Memory B cell (primary cell): ENCODE measurements around the gene TMEM127.
A peak's percentile ranks its signal among the peaks of the same experiment; 100 is the strongest.

ENCODE experiments used
- ATAC-seq: fragments of 150-1000 bp; cut with Tn5 transposase; 2 replicates; pipeline ENCODE4 v1.10.0; 2021; ENCODE audit warnings: low read depth, mild to moderate bottlenecking, moderate library complexity
- DNase-seq, 2 donors: peaks; one replicate each; pipeline ENCODE4 v3.0.0; 2022; ENCODE audit warnings: low spot score in 2 of 2
- H3K27ac Mint-ChIP-seq: one replicate; pipeline ENCODE4 v1.8.0; 2022; ENCODE audit warnings: mild to moderate bottlenecking, moderate library complexity, mixed read lengths
- H3K27me3 Mint-ChIP-seq: one replicate; pipeline ENCODE4 v1.8.0; 2022; ENCODE audit warnings: mixed read lengths
- H3K36me3 Mint-ChIP-seq: one replicate; pipeline ENCODE4 v1.8.0; 2022; ENCODE audit warnings: mild to moderate bottlenecking, mixed read lengths
- H3K4me1 Mint-ChIP-seq: one replicate; pipeline ENCODE4 v1.8.0; 2022; ENCODE audit warnings: mixed read lengths
- H3K4me3 Mint-ChIP-seq: one replicate; pipeline ENCODE4 v1.8.0; 2022; ENCODE audit warnings: mild to moderate bottlenecking, moderate library complexity, mixed read lengths
- H3K9me3 Mint-ChIP-seq: one replicate; pipeline ENCODE4 v1.8.0; 2022; ENCODE audit warnings: mixed read lengths

Gene TMEM127

GRCh38 chr2:96213379-96213778 lies 52.4 kb downstream of the TMEM127 start:
- DNase-seq (no peak), ATAC-seq (no peak)
- Mint-ChIP-seq H3K36me3 (peaks cover 2% of the 10 kb centered on the region), H3K4me1 (peaks cover 16% of the 10 kb centered on the region), H3K9me3 (no peaks in the 10 kb centered on the region), H3K27me3 (no peaks in the 10 kb centered on the region), H3K4me3 (no peak overlapping the region), H3K27ac (no peak overlapping the region)

DNA sequence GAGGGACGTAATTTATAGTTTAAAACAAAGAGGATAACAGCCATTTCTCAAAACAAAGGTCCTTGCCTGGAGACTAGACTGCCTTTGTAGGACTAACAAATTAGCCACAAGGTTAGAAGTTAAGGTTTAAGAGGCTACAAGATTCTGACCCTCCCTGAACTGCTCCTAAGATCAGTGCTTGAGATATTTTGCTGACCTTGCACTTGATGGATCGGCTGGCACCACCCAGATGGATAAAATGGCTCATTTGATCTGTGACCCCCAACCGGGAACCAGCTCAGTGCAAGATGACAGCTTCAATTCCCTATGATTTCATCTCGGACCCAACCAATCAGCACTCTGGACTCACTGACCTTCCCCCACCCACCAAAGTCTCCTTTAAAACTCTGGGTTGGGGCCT lies 53.5 kb downstream of the TMEM127 start:
- peaks cover 19% of the 10 kb centered on the region for H3K4me1 Mint-ChIP-seq
- no peaks in the 10 kb centered on the region for H3K27me3 Mint-ChIP-seq
- H3K4me3 Mint-ChIP-seq = no peak overlapping the region

GRCh38 chr2:96209729-96210085 lies 56.1 kb downstream of the TMEM127 start:
- Mint-ChIP-seq H3K27me3 (no peaks in the 10 kb centered on the region), H3K4me3 (peak overlapping the region; percentile 93), H3K36me3 (peaks cover 8% of the 10 kb centered on the region), H3K9me3 (no peaks in the 10 kb centered on the region), H3K27ac (no peak overlapping the region), H3K4me1 (peaks cover 29% of the 10 kb centered on the region)
- ATAC-seq (no peak), DNase-seq (no peak)

More for the DNA sequence above, 53.5 kb downstream of the TMEM127 start:
- ATAC-seq = no peak
- DNase-seq = no peak
- H3K36me3 Mint-ChIP-seq = peaks cover 4% of the 10 kb centered on the region
- no peaks in the 10 kb centered on the region for H3K9me3 Mint-ChIP-seq
- H3K27ac Mint-ChIP-seq = no peak overlapping the region

- H3K27me3 Mint-ChIP-seq = no peaks in the 10 kb centered on the region
- ATAC-seq = no peak
Measured at GRCh38 chr2:96209011-96209728, 56.6 kb downstream of the TMEM127 start.

DNA sequence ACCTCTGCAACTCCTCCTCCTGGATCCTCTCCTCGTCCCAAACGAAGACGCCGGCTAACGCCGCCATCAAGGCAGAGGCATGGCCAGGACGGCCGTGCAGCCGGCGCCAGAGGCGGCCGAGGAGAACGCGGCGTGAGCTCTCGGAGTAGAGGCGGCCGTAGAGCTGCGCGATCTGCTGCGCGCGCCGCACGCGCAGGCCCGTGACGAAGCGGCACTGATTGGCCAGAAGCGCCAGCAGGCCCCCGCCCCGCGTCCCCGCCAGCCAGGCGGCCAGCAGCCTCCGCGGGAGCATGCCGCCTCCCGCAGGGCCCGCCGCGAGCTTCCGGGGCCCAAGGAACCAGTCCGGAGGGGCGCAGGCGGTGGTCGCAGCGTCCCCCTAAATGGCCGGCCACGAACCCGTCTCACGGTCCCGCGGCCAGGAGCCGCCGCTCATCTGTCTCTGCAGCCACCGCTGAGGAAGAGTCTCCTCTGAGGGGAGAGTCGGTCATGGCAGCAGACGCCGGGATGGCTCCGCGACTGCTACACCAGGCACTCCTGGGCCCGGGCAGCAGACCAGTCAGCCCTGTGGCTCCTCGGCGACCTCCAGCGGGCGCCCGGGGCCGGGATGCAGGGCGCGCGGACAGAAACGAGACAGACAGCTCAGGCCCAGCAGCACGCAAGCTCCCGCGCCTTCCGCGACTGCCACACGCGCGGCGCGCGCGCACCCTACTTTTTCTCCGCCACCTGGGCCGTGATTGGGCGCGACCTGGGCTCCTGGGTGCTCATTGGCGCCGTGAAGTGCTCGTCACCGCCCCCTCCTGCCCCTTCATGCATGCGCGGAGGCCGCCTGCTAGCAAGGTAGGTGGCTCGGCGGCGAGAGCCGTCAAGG lies 57.4 kb downstream of the TMEM127 start, which contains the start of gene STARD7:
Gene STARD7, minus strand, starts transcription at position 685 of the 868 bp plus-strand sequence. Its CDS starts 393 bp downstream, at position 292.
- peak; percentile 94 to 95 for DNase-seq
- peak; percentile 82 for ATAC-seq
- H3K27ac Mint-ChIP-seq = peak within 1 kb of the TSS; percentile 91
- H3K9me3 Mint-ChIP-seq = no peaks in the 10 kb centered on the region
- peaks cover 35% of the 10 kb centered on the region for H3K4me1 Mint-ChIP-seq
- no peaks in the 10 kb centered on the region for H3K27me3 Mint-ChIP-seq
- peak within 1 kb of the TSS; percentile 93 for H3K4me3 Mint-ChIP-seq
- peaks cover 8% of the 10 kb centered on the region for H3K36me3 Mint-ChIP-seq

More at GRCh38 chr2:96209011-96209728, 56.6 kb downstream of the TMEM127 start:
- Mint-ChIP-seq H3K9me3 (no peaks in the 10 kb centered on the region), H3K4me1 (peaks cover 29% of the 10 kb centered on the region), H3K4me3 (peak overlapping the region; percentile 93), H3K27ac (peak overlapping the region; percentile 91), H3K36me3 (peaks cover 8% of the 10 kb centered on the region)
- DNase-seq = no peak

DNA sequence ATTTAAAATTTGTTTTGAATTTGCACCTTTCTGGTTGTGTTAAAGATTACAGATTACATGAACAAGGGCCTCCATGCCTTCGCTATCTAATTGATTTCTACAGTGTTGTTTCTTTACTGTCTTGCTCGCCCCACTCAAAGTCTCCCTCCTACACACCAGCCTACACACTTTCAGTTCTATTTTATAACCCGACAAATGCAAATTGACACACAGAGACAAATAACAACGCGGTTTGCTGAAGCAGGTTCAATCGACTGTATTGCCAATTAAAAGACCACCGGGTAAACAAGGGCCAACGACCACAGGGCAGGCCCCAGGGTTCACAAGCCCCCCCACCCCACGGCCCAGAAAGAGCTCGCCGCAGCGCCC lies 58.0 kb downstream of the TMEM127 start:
- Mint-ChIP-seq H3K9me3 (no peaks in the 10 kb centered on the region), H3K27me3 (no peaks in the 10 kb centered on the region), H3K27ac (peak overlapping the region; percentile 91), H3K4me1 (peaks cover 42% of the 10 kb centered on the region), H3K36me3 (peaks cover 8% of the 10 kb centered on the region), H3K4me3 (peak overlapping the region; percentile 93)
- no peak for DNase-seq
- peak; percentile 12 for ATAC-seq

- H3K27me3 Mint-ChIP-seq = no peaks in the 10 kb centered on the region
- ATAC-seq = no peak
- H3K36me3 Mint-ChIP-seq = peaks cover 8% of the 10 kb centered on the region
Measured at GRCh38 chr2:96207073-96207773, 58.6 kb downstream of the TMEM127 start.

DNA sequence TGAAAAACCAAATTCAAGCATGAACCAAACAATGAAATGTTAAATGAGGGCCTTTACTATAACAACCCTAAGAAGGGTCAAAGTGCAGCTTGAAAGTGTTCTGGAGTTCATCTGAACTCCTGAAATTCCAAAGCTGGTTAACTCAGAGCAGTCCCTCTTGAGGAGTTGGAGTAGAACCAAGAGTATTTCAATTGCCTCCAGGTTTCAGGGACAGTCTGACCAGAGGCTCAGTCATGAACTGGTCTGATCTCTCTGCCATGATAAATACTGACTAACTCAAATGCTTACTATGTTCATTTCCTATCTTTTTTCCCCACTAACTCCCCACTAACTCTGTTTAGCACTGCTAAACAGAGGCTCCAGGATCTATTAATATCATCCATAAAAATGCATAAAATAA lies 59.9 kb downstream of the TMEM127 start:
- peaks cover 8% of the 10 kb centered on the region for H3K36me3 Mint-ChIP-seq
- H3K9me3 Mint-ChIP-seq = no peaks in the 10 kb centered on the region
- ATAC-seq (no peak), DNase-seq (no peak)
- peaks cover 44% of the 10 kb centered on the region for H3K4me1 Mint-ChIP-seq
- H3K4me3 Mint-ChIP-seq = peak overlapping the region; percentile 74
- peak overlapping the region; percentile 86 for H3K27ac Mint-ChIP-seq
- no peaks in the 10 kb centered on the region for H3K27me3 Mint-ChIP-seq

More at GRCh38 chr2:96207073-96207773, 58.6 kb downstream of the TMEM127 start:
- Mint-ChIP-seq H3K4me3 (peak overlapping the region; percentile 93), H3K4me1 (peaks cover 46% of the 10 kb centered on the region), H3K9me3 (no peaks in the 10 kb centered on the region), H3K27ac (peak overlapping the region; percentile 91)
- DNase-seq = no peak

- Mint-ChIP-seq H3K4me3 (peak overlapping the region; percentile 52), H3K27me3 (no peaks in the 10 kb centered on the region), H3K9me3 (no peaks in the 10 kb centered on the region), H3K36me3 (peaks cover 8% of the 10 kb centered on the region), H3K27ac (peak overlapping the region; percentile 86), H3K4me1 (peaks cover 47% of the 10 kb centered on the region)
- no peak for DNase-seq
- ATAC-seq = no peak
Measured at GRCh38 chr2:96204836-96205624, 60.8 kb downstream of the TMEM127 start.

- DNase-seq (no peak), ATAC-seq (no peak)
- Mint-ChIP-seq H3K4me1 (peaks cover 56% of the 10 kb centered on the region), H3K4me3 (peak overlapping the region; percentile 72), H3K9me3 (no peaks in the 10 kb centered on the region), H3K36me3 (peaks cover 10% of the 10 kb centered on the region), H3K27ac (peak overlapping the region; percentile 82), H3K27me3 (no peaks in the 10 kb centered on the region)
Measured at GRCh38 chr2:96203130-96204028, 62.4 kb downstream of the TMEM127 start.

DNA sequence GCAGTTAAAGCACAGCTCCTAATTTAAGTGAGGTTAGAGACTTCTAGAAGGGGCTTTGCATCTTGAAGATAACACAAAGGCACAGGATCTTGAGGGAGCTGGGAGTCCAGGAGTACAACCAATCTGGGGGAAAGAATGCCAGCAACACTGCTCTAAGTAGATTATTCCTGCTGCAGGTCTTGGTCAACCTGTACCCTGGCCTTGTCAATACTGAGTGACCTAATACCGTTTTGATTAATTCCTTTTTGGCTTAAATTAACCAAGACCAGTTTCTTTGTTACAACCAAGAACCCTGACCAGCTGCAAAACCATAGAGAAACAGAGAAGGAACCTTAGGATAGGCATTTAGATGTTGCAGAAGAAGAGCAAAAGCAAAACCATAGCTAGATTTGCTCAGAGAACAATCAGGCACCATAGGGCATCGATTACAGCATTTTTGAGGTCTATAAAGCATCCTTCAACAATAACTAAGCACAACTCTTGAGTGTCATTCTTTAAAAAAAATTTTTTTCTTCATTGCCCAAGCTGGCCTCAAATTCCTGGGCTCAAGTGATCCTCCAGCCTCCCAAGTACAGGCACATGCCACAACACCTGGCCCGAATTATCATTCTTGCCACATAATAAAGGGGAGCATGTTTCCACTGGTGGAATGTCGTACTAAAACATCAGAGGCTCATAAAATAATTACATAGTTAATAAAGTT lies 63.5 kb downstream of the TMEM127 start:
- peak overlapping the region; percentile 76 for H3K27ac Mint-ChIP-seq

GRCh38 chr2:96201338-96201737 lies 64.5 kb downstream of the TMEM127 start:
- ATAC-seq (no peak), DNase-seq (no peak)
- peaks cover 57% of the 10 kb centered on the region for H3K4me1 Mint-ChIP-seq
- no peaks in the 10 kb centered on the region for H3K27me3 Mint-ChIP-seq
- peaks cover 8% of the 10 kb centered on the region for H3K36me3 Mint-ChIP-seq
- H3K4me3 Mint-ChIP-seq = peak overlapping the region; percentile 14
- H3K27ac Mint-ChIP-seq = no peak overlapping the region
- no peaks in the 10 kb centered on the region for H3K9me3 Mint-ChIP-seq

More for the DNA sequence above, 63.5 kb downstream of the TMEM127 start:
- Mint-ChIP-seq H3K4me3 (peak overlapping the region; percentile 28), H3K27me3 (no peaks in the 10 kb centered on the region), H3K4me1 (peaks cover 57% of the 10 kb centered on the region), H3K9me3 (no peaks in the 10 kb centered on the region), H3K36me3 (peaks cover 10% of the 10 kb centered on the region)
- ATAC-seq = no peak
- no peak for DNase-seq
